ENCODE measurements around the gene SYNJ2BP.
A peak's percentile ranks its signal among the peaks of the same experiment; 100 is the strongest.

SYNJ2BP gene

GRCh38 chr14:70416725-70417349, at the start of gene SYNJ2BP:
Gene SYNJ2BP, minus strand, starts transcription at chr14:70417090. Its CDS starts 127 bp downstream, at chr14:70416963.
- TF ChIP-seq RARB (CRISPR knock-in tag; IDR thresholded peaks at IDR 0.05), result no peak
- peak; percentile 98 for ATAC-seq

GRCh38 chr14:70454731-70455130, 37.8 kb upstream of the SYNJ2BP start:
- TF ChIP-seq TOX (CRISPR knock-in tag; IDR thresholded peaks at IDR 0.05; ENCODE audit: borderline replicate concordance) (no peak), TCF4 (CRISPR knock-in tag; IDR thresholded peaks at IDR 0.05; ENCODE audit: borderline replicate concordance) (no peak)
- no peak for ATAC-seq

GRCh38 chr14:70451874-70452273, 35.0 kb upstream of the SYNJ2BP start, which contains the start of gene ADAM21:
Gene ADAM21, plus strand, starts transcription at chr14:70452174. Its CDS starts 5,326 bp downstream, at chr14:70457500.
- ATAC-seq, result no peak
- TF ChIP-seq PPARA (CRISPR knock-in tag; IDR thresholded peaks at IDR 0.05; ENCODE audit: borderline replicate concordance) (no peak), TSHZ2 (CRISPR knock-in tag; IDR thresholded peaks at IDR 0.05) (no peak), ZFP3 (CRISPR knock-in tag; IDR thresholded peaks at IDR 0.05) (no peak), TOX (CRISPR knock-in tag; IDR thresholded peaks at IDR 0.05; ENCODE audit: borderline replicate concordance) (no peak)

GRCh38 chr14:70448633-70449340, 31.9 kb upstream of the SYNJ2BP start:
- TF ChIP-seq ISL1 (CRISPR knock-in tag; IDR thresholded peaks at IDR 0.05), result no peak
- no peak for TF ChIP-seq ZFP3 (CRISPR knock-in tag; IDR thresholded peaks at IDR 0.05)
- TF ChIP-seq ZC3H10 (CRISPR knock-in tag; IDR thresholded peaks at IDR 0.05), result no peak
- TF ChIP-seq TSHZ2 (CRISPR knock-in tag; IDR thresholded peaks at IDR 0.05), result no peak
- TF ChIP-seq CSRNP3 (CRISPR knock-in tag; IDR thresholded peaks at IDR 0.05), result no peak
- TF ChIP-seq PPARA (CRISPR knock-in tag; IDR thresholded peaks at IDR 0.05; ENCODE audit: borderline replicate concordance), result no peak
- no peak for ATAC-seq

GRCh38 chr14:70442750-70443149, 25.9 kb upstream of the SYNJ2BP start:
- TF ChIP-seq TCF4 (CRISPR knock-in tag; IDR thresholded peaks at IDR 0.05; ENCODE audit: borderline replicate concordance) (no peak), PPARA (CRISPR knock-in tag; IDR thresholded peaks at IDR 0.05; ENCODE audit: borderline replicate concordance) (no peak), ZFP30 (CRISPR knock-in tag; IDR thresholded peaks at IDR 0.05) (no peak), ESRRG (CRISPR knock-in tag; IDR thresholded peaks at IDR 0.05) (no peak), ZFP3 (CRISPR knock-in tag; IDR thresholded peaks at IDR 0.05) (no peak), RARB (CRISPR knock-in tag; IDR thresholded peaks at IDR 0.05) (no peak), ZNF565 (CRISPR knock-in tag; conservative IDR thresholded peaks at IDR 0.05; ENCODE audit: low read depth) (no peak), CREB5 (CRISPR knock-in tag; IDR thresholded peaks at IDR 0.05; ENCODE audit: low read depth) (no peak), PATZ1 (CRISPR knock-in tag; IDR thresholded peaks at IDR 0.05; ENCODE audit: borderline replicate concordance) (no peak)
- no peak for ATAC-seq

Data from SK-N-SH treated with all-trans-retinoic acid at 6 μM for 48 hours (cell line).